Dedifferentiated amniotic fluid mesenchymal stem cell (primary cell): ENCODE measurements around the gene OR13J1.
A peak's percentile ranks its signal among the peaks of the same experiment; 100 is the strongest.

Source experiments
- DNase-seq: peaks from one replicate; pipeline ENCODE4 v3.0.0-alpha.2; 2016; ENCODE audit errors: extremely low spot score

OR13J1 gene

DNA sequence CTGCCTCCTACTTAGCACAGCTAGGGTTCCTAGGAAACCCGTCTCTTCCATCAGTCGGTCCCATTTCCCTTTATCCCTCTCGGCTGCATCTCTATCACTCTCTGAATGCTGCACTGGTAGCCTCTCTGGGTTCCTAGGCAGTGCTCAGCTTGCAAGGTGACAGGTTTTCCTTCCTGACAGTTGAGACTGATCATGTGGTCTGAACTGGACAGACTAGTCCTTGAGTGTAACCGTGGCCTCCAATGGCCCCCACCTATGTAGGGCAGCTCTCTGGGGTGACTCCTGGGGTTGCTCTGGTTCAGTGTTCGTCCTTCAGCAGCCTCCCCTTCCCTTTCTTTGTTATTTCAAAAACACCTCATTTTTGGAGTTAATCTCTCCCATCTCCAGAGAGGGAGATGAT is 37.4 kb downstream of the OR13J1 start:
- DNase-seq: no peak

DNA sequence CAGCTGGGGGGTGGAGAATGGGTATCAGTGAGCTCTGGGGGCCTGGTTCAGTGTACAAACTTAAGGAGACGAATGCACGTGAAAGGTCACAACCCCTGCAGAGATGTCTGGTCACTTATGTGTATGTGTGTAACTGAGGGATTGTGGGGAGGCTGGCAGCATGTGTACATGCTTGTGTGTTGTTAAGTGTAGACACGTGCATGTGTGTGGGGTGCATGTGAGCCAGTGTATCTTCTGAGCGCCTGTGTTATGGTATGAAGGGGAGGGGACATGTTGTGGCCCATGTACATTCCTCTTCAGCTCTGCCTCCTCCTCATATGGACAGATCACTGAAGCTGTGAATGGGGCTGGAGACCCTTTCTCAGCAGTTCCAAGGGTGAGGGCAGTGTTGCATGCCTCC is 39.2 kb downstream of the OR13J1 start:
- no peak for DNase-seq

GRCh38 chr9:35829764-35830096 is 40.5 kb downstream of the OR13J1 start:
- DNase-seq: no peak

DNA sequence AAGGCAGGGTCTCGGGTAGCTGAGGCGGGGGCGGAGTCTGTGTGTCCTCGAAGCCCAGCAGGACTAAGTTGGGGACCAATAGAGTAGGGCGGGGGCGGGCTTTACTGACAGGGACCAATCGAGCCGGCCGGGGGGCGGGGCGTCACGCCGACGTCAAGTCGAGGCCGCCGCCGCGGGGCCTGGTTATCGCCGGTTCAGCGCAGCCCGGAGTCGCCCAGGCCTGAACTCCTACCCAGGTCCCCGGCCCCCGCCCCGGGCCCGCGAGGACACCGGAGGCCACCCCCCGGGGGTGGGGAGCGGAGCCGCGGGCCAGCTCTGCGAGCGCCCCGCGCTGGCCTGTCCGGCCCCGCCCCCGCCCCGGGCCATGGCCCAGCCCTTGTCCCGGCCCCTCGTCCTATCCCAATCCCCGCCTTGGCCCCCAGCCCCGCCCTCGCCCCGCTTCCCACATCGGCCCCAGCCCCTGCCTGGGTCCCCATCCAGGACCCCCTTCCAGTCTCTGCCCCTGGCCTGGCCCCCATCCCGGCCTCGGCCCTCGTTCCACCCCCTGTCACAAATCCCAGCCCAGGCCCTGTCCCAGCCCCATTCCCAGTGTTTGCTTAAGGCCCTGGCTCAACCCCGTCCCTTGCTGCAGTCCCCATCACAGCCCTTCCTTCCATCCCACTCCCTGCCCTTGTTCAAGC is 41.0 kb downstream of the OR13J1 start, which contains the start of gene TMEM8B:
Gene TMEM8B, plus strand, starts transcription at position 145 of the 680 bp plus-strand sequence. Its CDS starts 220 bp downstream, at position 365.
- peak; percentile 95 for DNase-seq

GRCh38 chr9:35828716-35829083 is 41.5 kb downstream of the OR13J1 start, which contains the start of gene FAM221B:
Gene FAM221B, minus strand, starts transcription at chr9:35828732. Its CDS starts 2,571 bp downstream, at chr9:35826161.
- no peak for DNase-seq

DNA sequence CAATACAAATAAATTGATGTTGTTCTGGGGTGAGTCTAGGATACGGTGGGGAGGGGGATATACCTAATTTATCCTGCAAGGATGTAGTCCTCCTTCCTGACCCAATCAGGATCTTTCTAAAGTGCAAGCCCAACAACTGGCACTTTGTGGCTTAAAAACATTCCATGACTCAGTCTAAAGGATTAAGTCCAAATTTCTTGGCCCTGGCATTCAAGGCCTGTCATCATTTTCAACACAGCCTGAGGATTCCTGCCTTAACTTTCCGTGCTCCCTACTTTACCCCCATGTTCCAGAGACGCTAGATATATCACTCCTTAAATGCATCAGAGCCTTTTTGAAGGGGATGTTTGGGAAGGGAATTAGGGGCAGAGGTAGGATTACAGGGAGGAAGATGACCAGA is 42.7 kb downstream of the OR13J1 start:
- DNase-seq: peak; percentile 90

DNA sequence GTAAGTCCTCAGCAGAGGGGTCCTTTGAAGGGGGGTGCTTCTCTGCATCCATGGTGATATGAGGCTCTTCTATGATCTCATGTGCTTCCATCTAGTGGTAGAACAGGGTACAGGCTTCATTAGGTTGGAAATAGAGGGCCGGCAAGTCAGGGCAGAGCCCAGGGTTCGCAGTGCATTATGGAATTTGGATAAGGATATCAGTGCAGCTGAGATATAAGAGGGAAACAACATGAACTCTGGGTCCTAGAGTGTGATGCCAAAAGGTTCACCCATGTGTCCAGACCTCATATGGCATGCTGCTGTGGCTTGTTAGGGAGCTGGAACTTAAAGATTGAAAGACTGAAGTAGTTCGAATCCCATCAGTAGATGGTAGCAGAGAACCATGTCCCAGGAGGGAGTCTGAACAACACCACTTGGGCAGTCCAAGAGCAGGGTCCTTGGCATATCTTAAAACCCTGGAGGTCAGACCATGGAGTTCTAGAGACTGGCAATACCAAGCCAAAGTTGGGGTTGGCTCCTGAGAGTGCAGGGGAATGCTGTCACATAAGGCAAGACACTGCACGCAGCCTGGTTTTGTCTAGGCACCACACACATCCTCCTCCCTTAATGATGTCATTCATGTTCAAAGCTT is 44.0 kb downstream of the OR13J1 start:
- peak; percentile 59 for DNase-seq

DNA sequence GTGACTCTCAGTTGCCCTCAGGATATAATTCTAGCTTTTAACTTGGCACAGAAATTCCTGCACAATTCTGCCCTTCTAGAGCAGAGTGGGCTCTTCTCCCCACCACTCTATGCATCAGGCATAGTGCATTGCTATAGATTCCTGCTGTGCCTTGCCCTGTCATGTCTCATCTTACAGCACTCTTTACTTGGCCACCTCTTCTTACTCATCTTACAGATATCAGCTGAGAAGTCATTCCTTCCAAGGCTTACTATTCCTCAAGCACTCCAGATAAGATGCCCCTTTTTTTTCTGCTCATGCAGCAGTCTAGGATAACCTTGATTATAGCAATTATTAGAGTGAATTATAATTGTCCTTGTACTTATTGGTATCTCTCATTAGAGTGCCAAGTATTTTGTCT is 47.3 kb downstream of the OR13J1 start:
- DNase-seq: no peak

- DNase-seq: peak; percentile 23
These were observed 50.1 kb downstream of the OR13J1 start for GRCh38 chr9:35820076-35820475.
